H9 (cell line): ENCODE measurements around the gene ZP1. TPM values are rescaled to one million over a fixed set of nuclear protein-coding genes. Genes with fewer than 3 reads are reported as not detected.

Experiments
- DNase-seq: peaks from one replicate; pipeline ENCODE4 v3.0.0-alpha.2; 2017
- H2AFZ ChIP-seq: one replicate; pipeline ENCODE4 v1.6.1; 2013; ENCODE audit warnings: mild to moderate bottlenecking, low read length, control low read depth, moderate library complexity
- H2AK5ac ChIP-seq: 2 replicates; pipeline ENCODE4 v1.6.1; 2013; ENCODE audit warnings: low read length, control low read depth, mixed read lengths; ENCODE audit not compliant: insufficient read length
- H2BK120ac ChIP-seq: one replicate; pipeline ENCODE4 v1.6.1; 2013; ENCODE audit warnings: low read depth, mild to moderate bottlenecking, low read length, control low read depth, inconsistent platforms; ENCODE audit not compliant: poor library complexity, severe bottlenecking
- H2BK12ac ChIP-seq: 2 replicates; pipeline ENCODE4 v1.6.1; 2013; ENCODE audit warnings: low read length, control low read depth, mixed read lengths, low read depth; ENCODE audit not compliant: insufficient read length
- H2BK15ac ChIP-seq: 2 replicates; pipeline ENCODE4 v1.6.1; 2013; ENCODE audit warnings: low read depth, low read length, control low read depth
- H2BK20ac ChIP-seq: one replicate; pipeline ENCODE4 v1.6.1; 2013; ENCODE audit warnings: low read depth, mild to moderate bottlenecking, low read length, control low read depth, inconsistent platforms; ENCODE audit not compliant: poor library complexity, severe bottlenecking
- H2BK5ac ChIP-seq: 2 replicates; pipeline ENCODE4 v1.6.1; 2013; ENCODE audit warnings: low read length, control low read depth, mixed read lengths; ENCODE audit not compliant: insufficient read length
- H3K14ac ChIP-seq: 2 replicates; pipeline ENCODE4 v1.6.1; 2013; ENCODE audit warnings: low read length, control low read depth; ENCODE audit not compliant: insufficient read depth
- H3K18ac ChIP-seq: 2 replicates; pipeline ENCODE4 v1.6.1; 2013; ENCODE audit warnings: low read depth, mild to moderate bottlenecking, mixed read lengths, low read length, control low read depth; ENCODE audit not compliant: insufficient read length
- H3K23ac ChIP-seq: 2 replicates; pipeline ENCODE4 v1.6.1; 2013; ENCODE audit warnings: low read length, control low read depth, mixed read lengths, low read depth; ENCODE audit not compliant: insufficient read length
- H3K23me2 ChIP-seq: 2 replicates; pipeline ENCODE4 v1.6.1; 2013; ENCODE audit warnings: low read depth, mild to moderate bottlenecking, mixed read lengths, low read length, control low read depth; ENCODE audit not compliant: insufficient read length, poor library complexity, severe bottlenecking
- H3K27ac ChIP-seq: 2 replicates; pipeline ENCODE4 v1.5.1; 2013; ENCODE audit warnings: low read length, control low read depth, mixed read lengths, low read depth; ENCODE audit not compliant: insufficient read length
- H3K27me3 ChIP-seq: 2 replicates; pipeline ENCODE4 v1.6.1; 2013; ENCODE audit warnings: low read length, control low read depth, inconsistent platforms; ENCODE audit not compliant: insufficient read depth
- H3K4ac ChIP-seq: 2 replicates; pipeline ENCODE4 v1.6.1; 2013; ENCODE audit warnings: low read depth, mild to moderate bottlenecking, control low read depth, inconsistent platforms, low read length, moderate library complexity
- H3K4me1 ChIP-seq: 2 replicates; pipeline ENCODE4 v1.6.1; 2013; ENCODE audit warnings: low read length, control low read depth, inconsistent platforms; ENCODE audit not compliant: insufficient read depth
- H3K4me2 ChIP-seq: 2 replicates; pipeline ENCODE4 v1.6.1; 2013; ENCODE audit warnings: low read length, control low read depth, mixed read lengths; ENCODE audit not compliant: insufficient read length, insufficient read depth
- H3K56ac ChIP-seq: 2 replicates; pipeline ENCODE4 v1.6.1; 2013; ENCODE audit warnings: low read depth, mild to moderate bottlenecking, mixed read lengths, low read length, control low read depth; ENCODE audit not compliant: insufficient read length
- H3K79me1 ChIP-seq: 2 replicates; pipeline ENCODE4 v1.6.1; 2013; ENCODE audit warnings: low read depth, mild to moderate bottlenecking, moderate library complexity, low read length, control low read depth, inconsistent platforms; ENCODE audit not compliant: insufficient read depth, poor library complexity, severe bottlenecking
- H3K79me2 ChIP-seq: 2 replicates; pipeline ENCODE4 v1.6.1; 2013; ENCODE audit warnings: low read length, control low read depth, inconsistent platforms; ENCODE audit not compliant: insufficient read depth
- H3K9ac ChIP-seq: 2 replicates; pipeline ENCODE4 v1.6.1; 2013; ENCODE audit warnings: low read length, control low read depth, mixed read lengths; ENCODE audit not compliant: insufficient read length; ENCODE audit errors: extremely low read depth
- H3K9me3 ChIP-seq: one replicate; pipeline ENCODE4 v1.6.1; 2013; ENCODE audit warnings: low read depth, low read length, inconsistent platforms; ENCODE audit not compliant: control insufficient read depth
- H3T11ph ChIP-seq: one replicate; pipeline ENCODE4 v1.6.1; 2013; ENCODE audit warnings: mild to moderate bottlenecking, low read length, control low read depth, inconsistent platforms
- H4K20me1 ChIP-seq: one replicate; pipeline ENCODE4 v1.6.1; 2013; ENCODE audit not compliant: control insufficient read depth, insufficient read length, insufficient read depth
- H4K5ac ChIP-seq: 2 replicates; pipeline ENCODE4 v1.6.1; 2013; ENCODE audit warnings: low read depth, mild to moderate bottlenecking, mixed read lengths, low read length, control low read depth; ENCODE audit not compliant: insufficient read length
- H4K8ac ChIP-seq: replicated peaks from 2 replicates; pipeline ENCODE4 v1.6.1; 2013; ENCODE audit warnings: low read length, control low read depth, mixed read lengths, low read depth; ENCODE audit not compliant: insufficient read length
- H4K91ac ChIP-seq: 2 replicates; pipeline ENCODE4 v1.6.1; 2013; ENCODE audit warnings: low read depth, mild to moderate bottlenecking, moderate library complexity, mixed read lengths, low read length, control low read depth; ENCODE audit not compliant: insufficient read length
- H3K27ac Mint-ChIP-seq, 3 experiments: 2 replicates in 2 of 3; 3 replicates in 1 of 3; pipeline ENCODE4 v1.8.0; 2020 to 2021; ENCODE audit warnings: mixed read lengths in 3 of 3, mild to moderate bottlenecking in 1 of 3, moderate library complexity in 1 of 3
- H3K27me3 Mint-ChIP-seq: 2 replicates; pipeline ENCODE4 v1.8.0; 2021; ENCODE audit warnings: low read depth, mild to moderate bottlenecking, moderate library complexity, mixed read lengths
- H3K36me3 Mint-ChIP-seq, 3 experiments: 2 replicates in 2 of 3; 3 replicates in 1 of 3; pipeline ENCODE4 v1.8.0; 2020 to 2021; ENCODE audit warnings: low read depth in 3 of 3, mixed read lengths in 3 of 3; ENCODE audit not compliant: insufficient read depth in 1 of 3
- H3K4me1 Mint-ChIP-seq, 2 experiments: 2 replicates each; pipeline ENCODE4 v1.8.0; 2020; ENCODE audit warnings: mixed read lengths in 2 of 2
- H3K4me3 Mint-ChIP-seq, 2 experiments: 2 replicates in 1 of 2; 3 replicates in 1 of 2; pipeline ENCODE4 v1.8.0; 2020 to 2021; ENCODE audit warnings: mild to moderate bottlenecking in 2 of 2, mixed read lengths in 2 of 2, moderate library complexity in 1 of 2
- H3K9me3 Mint-ChIP-seq, 2 experiments: 2 replicates in 1 of 2; 3 replicates in 1 of 2; pipeline ENCODE4 v1.8.0; 2020; ENCODE audit warnings: mild to moderate bottlenecking in 2 of 2, mixed read lengths in 2 of 2, moderate library complexity in 1 of 2
- WGBS: extraction: QIAGEN DNeasy Blood & Tissue Kit; methylation state at CpG from one replicate; pipeline ENCODE4 v1.1.7; 2013; ENCODE audit warnings: missing lambda C conversion rate, low lambda C conversion rate, mixed read lengths; ENCODE audit not compliant: insufficient read length; ENCODE audit errors: extremely low coverage; 5-methylcytosine and 5-hydroxymethylcytosine counted together
- total RNA-seq: library from RNA; stranded (reverse); gene quantifications from 2 replicates; pipeline ENCODE4 v1.2.1, GENCODE V29; 2021
- TF ChIP-seq, protein P1 (sequence below): fragments of 200-600 bp; sonication (generic); conservative IDR thresholded peaks from 3 replicates; pipeline ENCODE4 v1.8.0; 2021; ENCODE audit warnings: antibody characterized with exemption, mild to moderate bottlenecking

ZP1 gene
- total RNA-seq, 1 experiment from 2014 or later = not detected

DNA sequence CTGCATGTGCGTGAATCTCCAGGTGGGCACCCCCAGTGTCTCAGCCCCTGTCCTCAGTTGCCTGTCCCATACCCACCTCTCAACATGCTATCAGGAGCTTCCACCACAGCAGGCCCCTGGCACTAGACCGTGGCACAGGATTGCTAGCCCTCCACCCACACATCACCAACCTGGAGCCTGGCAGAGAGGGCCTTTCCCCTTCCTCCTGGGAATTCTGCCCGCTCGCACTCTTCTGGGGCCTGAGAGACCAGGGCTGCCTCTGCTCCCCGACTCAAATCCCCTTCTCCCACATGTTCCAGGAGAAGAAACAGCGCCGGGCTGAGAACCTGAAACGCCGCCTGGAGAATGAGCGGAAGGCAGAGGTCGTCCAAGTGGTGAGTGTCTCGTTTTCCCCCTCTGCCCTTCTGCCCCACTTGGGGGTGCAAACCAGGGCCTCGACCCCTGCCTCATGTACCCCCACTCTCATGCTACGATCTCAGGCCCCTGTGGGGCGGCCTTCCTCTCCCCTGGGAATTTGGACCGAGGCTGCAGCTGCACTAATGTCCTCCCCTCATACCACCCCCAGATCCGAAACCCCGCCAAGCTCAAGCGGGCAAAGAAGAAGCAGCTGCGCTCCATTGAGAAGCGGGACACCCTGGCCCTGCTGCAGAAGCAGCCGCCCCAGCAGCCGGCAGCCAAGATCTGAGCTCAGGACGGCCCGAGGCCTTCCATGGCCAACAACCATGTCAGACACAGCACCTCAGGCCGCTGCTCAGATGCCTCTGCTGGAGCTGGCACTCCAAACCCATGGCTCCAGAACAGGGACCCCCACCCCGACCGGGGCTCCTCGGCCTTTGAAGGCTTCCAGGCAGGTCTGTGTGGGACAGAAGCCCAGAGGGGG lies 17.5 kb upstream of the ZP1 start:
- H3K27me3 ChIP-seq = no peaks in the 10 kb centered on the region
- H4K91ac ChIP-seq = no peak overlapping the region
- no peaks in the 10 kb centered on the region for H3K4me1 ChIP-seq
- Mint-ChIP-seq H3K4me3 (no peak overlapping the region), H3K9me3 (no peaks in the 10 kb centered on the region), H3K4me1 (peaks cover 5 to 6% of the 10 kb centered on the region in 2 experiments), H3K27ac (no peak overlapping the region), H3K27me3 (peaks cover 2% of the 10 kb centered on the region; the same call in 1 of the 2 replicates), H3K36me3 (peaks cover 32 to 62% (median 46%) of the 10 kb centered on the region in 3 experiments)
- no peaks in the 10 kb centered on the region for H3K9me3 ChIP-seq
- no peaks in the 10 kb centered on the region for H3K23me2 ChIP-seq
- no peak overlapping the region for H2BK20ac ChIP-seq
- H3T11ph ChIP-seq = no peak overlapping the region
- no peak overlapping the region for H2AK5ac ChIP-seq
- no peak overlapping the region for H2BK15ac ChIP-seq
- H3K9ac ChIP-seq = no peak overlapping the region
- H4K8ac ChIP-seq = no peak overlapping the region
- H3K14ac ChIP-seq = no peak overlapping the region
- H3K23ac ChIP-seq = no peak overlapping the region
- H3K79me1 ChIP-seq = no peaks in the 10 kb centered on the region
- H2BK120ac ChIP-seq = no peak overlapping the region
- H3K18ac ChIP-seq = no peak overlapping the region
- H2AFZ ChIP-seq = no peak overlapping the region
- H3K27ac ChIP-seq = no peak overlapping the region
- no peak overlapping the region for H4K5ac ChIP-seq
- no peak for DNase-seq
- H3K4ac ChIP-seq = no peak overlapping the region
- no peak overlapping the region for H3K56ac ChIP-seq
- WGBS = no CpG with 5 or more reads among the region's 29 CpGs
- TF ChIP-seq, protein P1, sequence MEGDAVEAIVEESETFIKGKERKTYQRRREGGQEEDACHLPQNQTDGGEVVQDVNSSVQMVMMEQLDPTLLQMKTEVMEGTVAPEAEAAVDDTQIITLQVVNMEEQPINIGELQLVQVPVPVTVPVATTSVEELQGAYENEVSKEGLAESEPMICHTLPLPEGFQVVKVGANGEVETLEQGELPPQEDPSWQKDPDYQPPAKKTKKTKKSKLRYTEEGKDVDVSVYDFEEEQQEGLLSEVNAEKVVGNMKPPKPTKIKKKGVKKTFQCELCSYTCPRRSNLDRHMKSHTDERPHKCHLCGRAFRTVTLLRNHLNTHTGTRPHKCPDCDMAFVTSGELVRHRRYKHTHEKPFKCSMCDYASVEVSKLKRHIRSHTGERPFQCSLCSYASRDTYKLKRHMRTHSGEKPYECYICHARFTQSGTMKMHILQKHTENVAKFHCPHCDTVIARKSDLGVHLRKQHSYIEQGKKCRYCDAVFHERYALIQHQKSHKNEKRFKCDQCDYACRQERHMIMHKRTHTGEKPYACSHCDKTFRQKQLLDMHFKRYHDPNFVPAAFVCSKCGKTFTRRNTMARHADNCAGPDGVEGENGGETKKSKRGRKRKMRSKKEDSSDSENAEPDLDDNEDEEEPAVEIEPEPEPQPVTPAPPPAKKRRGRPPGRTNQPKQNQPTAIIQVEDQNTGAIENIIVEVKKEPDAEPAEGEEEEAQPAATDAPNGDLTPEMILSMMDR = no peak
- no peak overlapping the region for H2BK12ac ChIP-seq
- H2BK5ac ChIP-seq = no peak overlapping the region
- no peaks in the 10 kb centered on the region for H4K20me1 ChIP-seq
- H3K4me2 ChIP-seq = no peak overlapping the region
- peaks cover 6% of the 10 kb centered on the region; the same call in 1 of the 2 replicates for H3K79me2 ChIP-seq
